ENCODE data around the gene TRPC4.
"Not testable (repeated sequence)": the region's sequence is repeated elsewhere in the genome, so short reads cannot be mapped to it uniquely, and the experiment has no call there.

TRPC4 gene

GRCh38 chr13:37816276-37816675 lies 53.3 kb downstream of the TRPC4 start:
- DNase-seq (ENCODE audit: low spot score): no peak

GRCh38 chr13:37811441-37811840 lies 58.1 kb downstream of the TRPC4 start:
- DNase-seq (ENCODE audit: low spot score): no peak

DNA sequence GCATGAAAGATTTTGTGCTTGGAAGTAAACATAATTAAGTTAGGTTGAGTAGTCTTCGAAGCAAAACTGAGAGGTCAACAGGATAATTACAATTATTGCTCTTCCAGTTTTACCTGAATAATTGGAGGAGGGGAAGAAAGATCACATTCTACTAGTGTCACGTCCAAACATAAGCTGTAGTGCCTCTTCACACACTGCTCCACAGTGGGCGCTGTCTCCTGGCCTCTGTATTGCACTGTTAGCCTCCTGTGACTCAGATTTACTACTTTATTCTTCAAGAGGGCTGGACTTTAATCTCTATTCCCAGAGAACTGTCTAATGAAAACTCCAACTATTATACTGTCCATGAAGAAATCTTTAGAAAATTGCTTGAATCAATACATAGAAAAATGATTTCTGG lies 62.9 kb downstream of the TRPC4 start:
- DNase-seq (ENCODE audit: low spot score): no peak

- DNase-seq (ENCODE audit: low spot score): no peak
These were observed 71.9 kb downstream of the TRPC4 start for GRCh38 chr13:37797631-37798030.

GRCh38 chr13:37796795-37797194 lies 72.8 kb downstream of the TRPC4 start:
- not testable (repeated sequence) for DNase-seq (ENCODE audit: low spot score)

DNA sequence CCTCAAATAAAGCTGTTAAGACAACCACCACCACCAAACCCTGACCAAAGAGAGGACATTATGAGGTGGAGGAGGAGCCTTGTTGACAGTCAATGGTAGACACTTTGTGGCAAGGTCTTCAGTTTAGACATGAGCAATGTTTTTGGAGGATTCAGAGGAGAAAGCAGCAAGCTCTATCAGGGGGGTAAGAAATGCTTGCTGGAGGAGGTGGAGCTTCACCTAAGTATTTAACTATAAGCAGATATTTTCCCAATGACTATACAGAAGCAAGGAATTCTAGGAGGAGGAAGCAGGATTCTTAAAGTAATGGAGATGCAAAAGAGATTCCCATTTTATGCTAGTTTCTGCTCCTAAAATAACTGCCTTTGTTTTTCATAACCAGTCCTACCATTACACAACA lies 74.2 kb downstream of the TRPC4 start:
- DNase-seq (ENCODE audit: low spot score): no peak

- DNase-seq (ENCODE audit: low spot score): no peak
These were observed 77.9 kb downstream of the TRPC4 start for GRCh38 chr13:37791699-37792098.

- DNase-seq (ENCODE audit: low spot score): no peak
These were observed 81.2 kb downstream of the TRPC4 start for GRCh38 chr13:37788346-37788745.

- no peak for DNase-seq (ENCODE audit: low spot score)
These were observed 91.9 kb downstream of the TRPC4 start for GRCh38 chr13:37777676-37778075.

GRCh38 chr13:37775871-37776270 lies 93.7 kb downstream of the TRPC4 start:
- DNase-seq (ENCODE audit: low spot score): no peak

GRCh38 chr13:37772644-37773043 lies 96.9 kb downstream of the TRPC4 start:
- no peak for DNase-seq (ENCODE audit: low spot score)

DNA sequence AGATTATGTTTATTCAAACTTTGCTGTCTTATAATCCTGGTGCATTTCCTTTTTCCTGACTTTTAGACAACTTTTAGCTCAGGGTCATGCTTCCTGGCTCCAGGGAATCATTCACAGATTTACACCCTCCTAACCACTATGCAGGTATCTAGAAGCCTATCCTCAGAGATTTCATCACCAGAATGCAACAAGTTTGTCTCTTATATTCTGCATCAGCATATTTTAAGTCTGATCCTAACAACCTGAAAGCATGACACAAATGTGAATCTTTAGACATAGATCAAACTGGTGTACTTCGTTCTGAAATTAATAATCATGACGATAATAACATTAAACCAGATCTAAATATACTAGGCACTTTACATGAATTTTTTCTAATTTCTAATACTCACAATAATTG lies 100.0 kb downstream of the TRPC4 start:
- no peak for DNase-seq (ENCODE audit: low spot score)

DNA sequence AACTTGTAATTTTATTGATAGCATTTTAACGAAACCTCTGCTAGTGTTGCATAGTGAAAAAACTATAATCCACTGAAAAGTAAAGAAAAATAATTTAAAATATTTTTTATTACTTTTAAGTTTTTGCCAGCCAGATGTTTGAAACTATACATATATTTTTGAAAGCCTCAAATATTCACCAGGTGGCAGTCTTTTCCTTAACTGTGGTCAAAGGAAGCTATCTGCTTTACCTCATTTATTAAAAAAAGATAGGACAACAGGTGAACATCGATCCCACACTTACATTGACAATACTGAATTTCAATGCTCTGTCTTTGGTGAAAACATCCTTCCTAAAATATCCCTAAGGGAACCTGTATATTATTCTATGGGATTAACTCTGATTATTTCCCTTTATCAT lies 100.5 kb downstream of the TRPC4 start:
- DNase-seq (ENCODE audit: low spot score): no peak

- DNase-seq (ENCODE audit: low spot score): no peak
These were observed 103.1 kb downstream of the TRPC4 start for GRCh38 chr13:37766502-37766901.

DNA sequence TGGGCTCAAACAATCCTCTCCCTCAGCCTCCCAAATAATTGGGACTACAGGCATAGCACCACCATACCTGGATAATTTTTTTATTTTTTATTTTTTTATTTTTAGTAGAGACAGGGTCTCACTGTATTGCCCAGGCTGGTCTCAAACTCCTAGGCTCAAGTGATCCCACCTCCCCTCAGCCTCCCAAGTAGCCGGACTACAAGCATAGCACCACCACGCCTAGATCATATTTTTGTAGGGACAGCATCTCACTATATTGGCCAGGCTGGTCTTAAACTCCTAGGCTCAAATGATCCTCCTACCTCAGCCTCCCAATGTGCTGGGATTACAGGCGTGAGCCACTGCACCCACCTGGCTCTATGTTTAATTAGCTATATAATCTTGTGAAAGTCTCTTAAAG lies 114.2 kb downstream of the TRPC4 start:
- DNase-seq (ENCODE audit: low spot score): no peak

DNA sequence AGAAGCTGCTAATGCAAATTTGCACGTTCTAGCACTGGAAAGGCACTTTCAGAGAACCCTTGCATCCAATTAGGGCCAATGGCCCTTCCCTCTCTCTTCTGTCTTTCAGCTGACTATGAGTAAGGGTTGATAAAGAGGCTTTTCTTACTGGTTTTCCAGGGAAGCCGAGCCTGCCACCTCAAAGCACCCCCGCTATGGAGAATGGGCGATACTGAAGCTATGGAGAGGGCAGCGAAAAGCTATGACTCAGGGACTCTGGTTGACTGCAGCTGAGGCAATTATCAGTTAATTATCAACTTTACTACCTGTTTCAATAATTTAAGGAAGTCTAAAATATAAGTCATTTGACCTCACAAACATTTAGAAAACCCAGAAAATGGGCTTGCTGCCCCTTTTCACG lies 115.8 kb downstream of the TRPC4 start:
- no peak for DNase-seq (ENCODE audit: low spot score)

- no peak for DNase-seq (ENCODE audit: low spot score)
These were observed 117.4 kb downstream of the TRPC4 start for GRCh38 chr13:37752146-37752545.

GRCh38 chr13:37751025-37751424 lies 118.5 kb downstream of the TRPC4 start:
- no peak for DNase-seq (ENCODE audit: low spot score)

DNA sequence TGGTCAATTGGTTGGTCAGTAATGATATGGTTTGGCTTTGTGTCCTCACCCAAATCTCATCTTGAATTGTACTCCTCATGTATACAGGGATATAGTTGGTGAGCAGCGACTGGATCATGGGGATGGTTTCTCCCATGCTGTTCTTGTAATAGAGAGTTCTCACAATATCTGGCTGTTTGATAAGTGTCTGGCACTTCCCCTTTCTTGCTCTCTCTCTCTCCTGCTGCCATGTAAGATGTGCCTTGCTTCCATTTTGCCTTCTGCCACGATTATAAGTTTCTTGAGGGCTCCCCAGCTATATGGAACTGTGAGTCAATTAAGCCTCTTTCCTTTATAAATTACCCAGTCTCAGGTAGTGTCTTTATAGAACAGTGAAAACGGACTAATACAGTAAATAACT lies 120.7 kb downstream of the TRPC4 start:
- DNase-seq (ENCODE audit: low spot score): no peak

- no peak for DNase-seq (ENCODE audit: low spot score)
These were observed 122.4 kb downstream of the TRPC4 start for GRCh38 chr13:37747071-37747612.

DNA sequence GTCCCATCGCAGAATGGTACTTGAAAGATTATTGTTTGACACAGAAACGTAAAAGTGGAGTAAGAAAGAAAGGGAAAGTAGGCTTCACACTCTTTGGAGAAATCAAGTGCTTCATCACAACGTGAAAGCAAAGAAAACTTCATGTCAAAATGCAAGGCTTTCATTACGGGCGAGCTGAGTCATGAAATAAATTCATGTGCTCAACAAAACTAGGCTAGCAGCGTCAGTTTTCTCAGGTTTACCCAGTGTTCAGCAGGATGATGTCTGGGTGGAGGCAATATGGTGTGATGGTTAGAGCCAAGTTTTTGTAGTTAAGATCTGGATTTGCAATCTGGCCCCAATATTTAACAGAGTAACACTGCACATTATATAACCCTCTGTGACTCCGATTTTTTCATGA lies 128.0 kb downstream of the TRPC4 start:
- DNase-seq (ENCODE audit: low spot score): no peak

- no peak for DNase-seq (ENCODE audit: low spot score)
These were observed 133.5 kb downstream of the TRPC4 start for GRCh38 chr13:37736045-37736444.

- DNase-seq (ENCODE audit: low spot score): no peak
These were observed 134.3 kb downstream of the TRPC4 start for GRCh38 chr13:37735293-37735692.

DNA sequence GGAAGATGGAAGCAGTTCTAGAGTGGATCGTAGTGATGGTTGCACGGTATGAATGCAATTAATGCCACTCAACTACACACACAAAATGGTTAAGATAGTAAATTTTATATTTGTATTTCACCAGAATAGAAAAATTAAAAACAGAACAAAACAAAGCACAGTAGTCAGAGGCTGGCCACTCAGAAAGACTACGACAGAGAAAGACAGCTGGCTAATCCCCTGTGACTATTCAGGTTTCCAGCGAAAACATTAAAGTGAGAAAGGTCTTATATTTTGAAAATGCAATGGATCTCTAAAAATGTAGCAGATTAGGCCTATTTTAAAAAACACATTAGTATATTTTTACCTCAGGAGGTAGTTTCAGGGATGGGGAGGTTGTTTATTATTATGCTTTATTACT lies 139.7 kb downstream of the TRPC4 start:
- no peak for DNase-seq (ENCODE audit: low spot score)
